Urinary bladder (tissue), 4 donors: ENCODE data around the gene TTC9C. TPM values are rescaled to one million over a fixed set of nuclear protein-coding genes. Genes with fewer than 3 reads are reported as not detected.

Experiments
- DNase-seq: peaks from one replicate; pipeline ENCODE4 v3.0.0-alpha.2; 2015; ENCODE audit errors: extremely low spot score
- H3K27ac ChIP-seq: one replicate; pipeline ENCODE4 v1.5.1; 2013; ENCODE audit warnings: low read depth, mild to moderate bottlenecking, moderate library complexity
- H3K36me3 ChIP-seq: one replicate; pipeline ENCODE4 v1.6.1; 2013; ENCODE audit warnings: mild to moderate bottlenecking, moderate library complexity; ENCODE audit not compliant: insufficient read depth
- H3K4me1 ChIP-seq: one replicate; pipeline ENCODE4 v1.6.1; 2013; ENCODE audit warnings: mild to moderate bottlenecking, moderate library complexity; ENCODE audit not compliant: insufficient read depth
- H3K4me3 ChIP-seq: one replicate; pipeline ENCODE4 v1.5.1; 2013; ENCODE audit warnings: low read depth, low read length
- WGBS: extraction: QIAGEN DNeasy Blood & Tissue Kit; methylation state at CpG from one replicate; pipeline ENCODE4 v1.1.7; 2013; 5-methylcytosine and 5-hydroxymethylcytosine counted together
- polyA plus RNA-seq: library from polyadenylated mRNA; stranded (reverse); fragments of 200-250 nt; gene quantifications from one replicate; pipeline ENCODE4 v1.2.3, GENCODE V29; 2013
- total RNA-seq: library from RNA; depleted of rRNA; stranded (reverse); fragments of >200 nt; gene quantifications from one replicate; pipeline ENCODE4 v1.2.3, GENCODE V29; 2014
- donor health status: healthy with polysubstance abuse.
- donor health status: healthy.

The TTC9C gene
- total and polyA plus RNA-seq, 2 donors: 27.3 to 35.6 TPM

- H3K4me1 ChIP-seq: no peaks in the 10 kb centered on the region
- DNase-seq: no peak
- no peak overlapping the region for H3K27ac ChIP-seq
- no peaks in the 10 kb centered on the region for H3K36me3 ChIP-seq
- WGBS: 91% methylated on average over 17 of the region's 17 CpGs
- no peak overlapping the region for H3K4me3 ChIP-seq
Observed at GRCh38 chr11:62775646-62776045, 47.4 kb downstream of the TTC9C start.

DNA sequence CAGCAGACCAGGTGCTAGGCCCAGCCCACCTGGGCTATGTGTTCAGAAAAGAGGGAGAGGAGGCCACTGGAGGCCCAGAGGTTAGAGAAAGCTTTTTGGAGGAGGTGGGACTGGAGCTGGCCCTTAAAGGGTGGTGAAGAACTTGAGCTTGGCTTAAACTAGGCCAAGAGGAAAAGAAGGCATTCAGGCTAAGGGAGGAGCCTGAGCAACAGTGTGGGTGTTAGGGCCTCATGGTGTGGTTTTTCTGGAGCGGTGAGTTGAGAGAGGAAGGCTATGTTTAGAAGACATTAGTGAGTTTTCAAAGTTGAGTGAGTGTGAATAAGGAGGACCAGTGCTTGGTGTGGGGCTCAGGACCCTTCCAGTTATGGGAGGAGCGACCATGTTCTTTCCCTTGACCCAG, 49.1 kb downstream of the TTC9C start:
- H3K4me3 ChIP-seq: no peak overlapping the region
- WGBS: 81% methylated on average over 2 of the region's 2 CpGs
- no peaks in the 10 kb centered on the region for H3K4me1 ChIP-seq
- no peaks in the 10 kb centered on the region for H3K36me3 ChIP-seq
- no peak overlapping the region for H3K27ac ChIP-seq
- no peak for DNase-seq

- 94% methylated on average over 3 of the region's 3 CpGs for WGBS
- Histone ChIP-seq H3K27ac (no peak overlapping the region), H3K36me3 (no peaks in the 10 kb centered on the region), H3K4me1 (no peaks in the 10 kb centered on the region), H3K4me3 (no peak overlapping the region)
- DNase-seq: no peak
Observed at GRCh38 chr11:62778441-62778840, 50.2 kb downstream of the TTC9C start.

GRCh38 chr11:62782753-62783152, 54.5 kb downstream of the TTC9C start:
- Histone ChIP-seq H3K36me3 (no peaks in the 10 kb centered on the region), H3K4me1 (no peaks in the 10 kb centered on the region), H3K4me3 (no peak overlapping the region), H3K27ac (no peak overlapping the region)
- 92% methylated on average over 7 of the region's 7 CpGs for WGBS
- no peak for DNase-seq

- peak overlapping the region; percentile 97 for H3K27ac ChIP-seq
- H3K4me3 ChIP-seq: peak overlapping the region; percentile 93
- WGBS: under 1% methylated on average over 51 of the region's 51 CpGs
- H3K36me3 ChIP-seq: peaks cover 4% of the 10 kb centered on the region
- DNase-seq: peak; percentile 40
- no peaks in the 10 kb centered on the region for H3K4me1 ChIP-seq
Observed at GRCh38 chr11:62786318-62787004, 58.2 kb downstream of the TTC9C start.

- peak within 1 kb of the TSS; percentile 97 for H3K27ac ChIP-seq
- DNase-seq: peak; percentile 98
- H3K4me1 ChIP-seq: no peaks in the 10 kb centered on the region
- peak within 1 kb of the TSS; percentile 93 for H3K4me3 ChIP-seq
- under 1% methylated on average over 88 of the region's 88 CpGs for WGBS
- peaks cover 4% of the 10 kb centered on the region for H3K36me3 ChIP-seq
Observed at GRCh38 chr11:62787005-62787759, 58.9 kb downstream of the TTC9C start, which contains the start of gene TMEM179B. Gene TMEM179B, plus strand, starts transcription at chr11:62787402. Its CDS starts 30 bp downstream, at chr11:62787432.

Other genes starting within 250 kb of the TTC9C start
- 554 TPM for gene AHNAK, start 181.7 kb upstream of the TTC9C start, total RNA-seq
- gene AHNAK, start 181.7 kb upstream of the TTC9C start, polyA plus RNA-seq: 200 TPM
- gene EEF1G, start 154.6 kb upstream of the TTC9C start, total RNA-seq: 863 TPM
- gene EEF1G, start 154.6 kb upstream of the TTC9C start, polyA plus RNA-seq: 1,468 TPM
- gene TUT1, start 137.0 kb upstream of the TTC9C start, total RNA-seq: 5.1 TPM
- 14.3 TPM for gene TUT1, start 137.0 kb upstream of the TTC9C start, polyA plus RNA-seq
- 75.2 TPM for gene MTA2, start 126.6 kb upstream of the TTC9C start, total RNA-seq
- gene MTA2, start 126.6 kb upstream of the TTC9C start, polyA plus RNA-seq: 52.8 TPM
- 12.9 TPM for gene EML3, start 115.7 kb upstream of the TTC9C start, total RNA-seq
- gene EML3, start 115.7 kb upstream of the TTC9C start, polyA plus RNA-seq: 47.7 TPM
- gene ROM1, start 115.2 kb upstream of the TTC9C start, total RNA-seq: 1.3 TPM
- gene ROM1, start 115.2 kb upstream of the TTC9C start, polyA plus RNA-seq: 18.9 TPM
- 9.7 TPM for gene B3GAT3, start 106.5 kb upstream of the TTC9C start, total RNA-seq
- 37.7 TPM for gene B3GAT3, start 106.5 kb upstream of the TTC9C start, polyA plus RNA-seq
- gene GANAB, start 81.9 kb upstream of the TTC9C start, total RNA-seq: 93.9 TPM
- gene GANAB, start 81.9 kb upstream of the TTC9C start, polyA plus RNA-seq: 152 TPM
- 7.9 TPM for gene INTS5, start 75.2 kb upstream of the TTC9C start, total RNA-seq
- gene INTS5, start 75.2 kb upstream of the TTC9C start, polyA plus RNA-seq: 16.6 TPM
- gene C11orf98, start 63.3 kb upstream of the TTC9C start, total RNA-seq: 10.9 TPM
- gene C11orf98, start 63.3 kb upstream of the TTC9C start, polyA plus RNA-seq: 72.1 TPM
- 5.0 TPM for gene CSKMT, start 63.2 kb upstream of the TTC9C start, total RNA-seq
- gene CSKMT, start 63.2 kb upstream of the TTC9C start, polyA plus RNA-seq: 9.5 TPM
- 3.4 TPM for gene UQCC3, start 56.8 kb upstream of the TTC9C start, total RNA-seq
- gene UQCC3, start 56.8 kb upstream of the TTC9C start, polyA plus RNA-seq: 13.3 TPM
- gene LBHD1, start 56.2 kb upstream of the TTC9C start, total RNA-seq: 3.1 TPM
- 2.8 TPM for gene LBHD1, start 56.2 kb upstream of the TTC9C start, polyA plus RNA-seq
- gene UBXN1, start 49.4 kb upstream of the TTC9C start, total RNA-seq: 34.5 TPM
- 206 TPM for gene UBXN1, start 49.4 kb upstream of the TTC9C start, polyA plus RNA-seq
- 10.9 TPM for gene LRRN4CL, start 39.0 kb upstream of the TTC9C start, total RNA-seq
- 16.7 TPM for gene LRRN4CL, start 39.0 kb upstream of the TTC9C start, polyA plus RNA-seq
- gene BSCL2, start 21.1 kb upstream of the TTC9C start, total RNA-seq: 25.6 TPM
- gene BSCL2, start 21.1 kb upstream of the TTC9C start, polyA plus RNA-seq: 52.6 TPM
- gene GNG3, start 20.8 kb upstream of the TTC9C start, total RNA-seq: 0.37 TPM
- gene GNG3, start 20.8 kb upstream of the TTC9C start, polyA plus RNA-seq: 0.96 TPM
- gene HNRNPUL2, start 1.0 kb upstream of the TTC9C start, total RNA-seq: 25.9 TPM
- gene HNRNPUL2, start 1.0 kb upstream of the TTC9C start, polyA plus RNA-seq: 50.4 TPM
- gene ZBTB3, start 25.7 kb downstream of the TTC9C start, total RNA-seq: 10.5 TPM
- 3.2 TPM for gene ZBTB3, start 25.7 kb downstream of the TTC9C start, polyA plus RNA-seq
- gene POLR2G, start 33.1 kb downstream of the TTC9C start, total RNA-seq: 46.4 TPM
- gene POLR2G, start 33.1 kb downstream of the TTC9C start, polyA plus RNA-seq: 107 TPM
- gene TAF6L, start 42.9 kb downstream of the TTC9C start, total RNA-seq: 8.5 TPM
- gene TAF6L, start 42.9 kb downstream of the TTC9C start, polyA plus RNA-seq: 21.9 TPM
- 26.2 TPM for gene TMEM179B, start 58.9 kb downstream of the TTC9C start, total RNA-seq
- gene TMEM179B, start 58.9 kb downstream of the TTC9C start, polyA plus RNA-seq: 64.1 TPM
- gene TMEM223, start 63.5 kb downstream of the TTC9C start, total RNA-seq: 16.7 TPM
- gene TMEM223, start 63.5 kb downstream of the TTC9C start, polyA plus RNA-seq: 21.3 TPM
- 32.4 TPM for gene NXF1, start 77.0 kb downstream of the TTC9C start, total RNA-seq
- 103 TPM for gene NXF1, start 77.0 kb downstream of the TTC9C start, polyA plus RNA-seq
- gene STX5, start 103.6 kb downstream of the TTC9C start, total RNA-seq: 30.0 TPM
- gene STX5, start 103.6 kb downstream of the TTC9C start, polyA plus RNA-seq: 32.0 TPM
- not detected for gene TEX54, start 104.4 kb downstream of the TTC9C start, total RNA-seq
- not detected for gene TEX54, start 104.4 kb downstream of the TTC9C start, polyA plus RNA-seq
- gene WDR74, start 111.1 kb downstream of the TTC9C start, total RNA-seq: 31.1 TPM
- 47.1 TPM for gene WDR74, start 111.1 kb downstream of the TTC9C start, polyA plus RNA-seq
- gene SLC3A2, start 152.4 kb downstream of the TTC9C start, total RNA-seq: 45.0 TPM
- 126 TPM for gene SLC3A2, start 152.4 kb downstream of the TTC9C start, polyA plus RNA-seq
- 0.53 TPM for gene CHRM1, start 192.9 kb downstream of the TTC9C start, total RNA-seq
- gene CHRM1, start 192.9 kb downstream of the TTC9C start, polyA plus RNA-seq: 0.46 TPM